NCI-H2196 (cell line): ENCODE data around the gene TLNRD1.
"Not testable (repeated sequence)": the region's sequence is repeated elsewhere in the genome, so short reads cannot be mapped to it uniquely, and the experiment has no call there.

ENCODE experiments used
- DNase-seq: peaks from one replicate; lab custom pipeline; 2025; ENCODE audit not compliant: unreplicated experiment; lab: John Stamatoyannopoulos, UW

TLNRD1 gene

GRCh38 chr15:81000624-81001151, at the start of gene TLNRD1:
TSS of gene TLNRD1 (plus strand) at chr15:81000923. CDS start at chr15:81002272, 1,349 bp downstream.
- DNase-seq: peak; percentile 66

- no peak for DNase-seq
These were observed 48.8 kb upstream of the TLNRD1 start for GRCh38 chr15:80951941-80952340.

GRCh38 chr15:80953001-80953952, 47.4 kb upstream of the TLNRD1 start:
- no peak for DNase-seq

DNA sequence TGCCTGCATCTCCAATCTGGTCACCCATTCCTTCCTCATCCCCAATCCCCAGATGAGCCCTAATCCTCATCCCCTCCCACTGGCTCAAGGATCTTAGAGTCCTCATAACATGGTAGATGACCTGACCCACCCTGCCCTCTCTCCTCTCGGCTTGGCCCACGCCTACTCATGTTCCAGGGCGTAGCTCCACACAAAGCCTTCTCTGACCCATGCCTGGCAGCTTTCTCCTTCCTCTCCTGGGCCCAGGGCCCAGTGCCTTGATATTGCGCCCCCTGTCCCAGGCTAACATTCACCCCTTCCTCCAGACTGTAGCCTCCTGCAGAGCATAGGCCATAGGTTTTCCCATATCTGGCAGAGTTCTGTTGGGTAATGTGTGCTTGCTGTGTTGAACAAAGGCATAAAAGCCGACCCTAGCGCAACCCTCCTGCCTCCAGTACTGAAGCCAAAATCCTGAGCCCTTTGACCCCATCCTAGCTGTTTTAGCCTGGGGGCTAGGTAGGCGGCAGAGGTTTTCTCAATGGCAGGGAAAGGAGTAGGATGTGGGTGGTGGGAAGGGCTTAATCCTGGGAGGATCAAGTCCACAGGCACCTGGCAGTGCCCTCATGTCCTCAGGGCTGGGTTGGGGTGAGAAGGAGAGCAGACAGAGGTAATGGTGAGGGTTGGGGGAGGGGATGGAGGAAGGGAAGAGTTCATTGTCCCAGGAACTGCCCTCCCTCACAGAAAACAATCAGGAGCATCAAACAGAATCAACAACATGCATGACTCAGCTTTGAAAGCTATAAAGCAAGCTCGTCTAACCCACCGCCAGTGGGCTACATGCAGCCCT, 46.6 kb upstream of the TLNRD1 start:
- no peak for DNase-seq

DNA sequence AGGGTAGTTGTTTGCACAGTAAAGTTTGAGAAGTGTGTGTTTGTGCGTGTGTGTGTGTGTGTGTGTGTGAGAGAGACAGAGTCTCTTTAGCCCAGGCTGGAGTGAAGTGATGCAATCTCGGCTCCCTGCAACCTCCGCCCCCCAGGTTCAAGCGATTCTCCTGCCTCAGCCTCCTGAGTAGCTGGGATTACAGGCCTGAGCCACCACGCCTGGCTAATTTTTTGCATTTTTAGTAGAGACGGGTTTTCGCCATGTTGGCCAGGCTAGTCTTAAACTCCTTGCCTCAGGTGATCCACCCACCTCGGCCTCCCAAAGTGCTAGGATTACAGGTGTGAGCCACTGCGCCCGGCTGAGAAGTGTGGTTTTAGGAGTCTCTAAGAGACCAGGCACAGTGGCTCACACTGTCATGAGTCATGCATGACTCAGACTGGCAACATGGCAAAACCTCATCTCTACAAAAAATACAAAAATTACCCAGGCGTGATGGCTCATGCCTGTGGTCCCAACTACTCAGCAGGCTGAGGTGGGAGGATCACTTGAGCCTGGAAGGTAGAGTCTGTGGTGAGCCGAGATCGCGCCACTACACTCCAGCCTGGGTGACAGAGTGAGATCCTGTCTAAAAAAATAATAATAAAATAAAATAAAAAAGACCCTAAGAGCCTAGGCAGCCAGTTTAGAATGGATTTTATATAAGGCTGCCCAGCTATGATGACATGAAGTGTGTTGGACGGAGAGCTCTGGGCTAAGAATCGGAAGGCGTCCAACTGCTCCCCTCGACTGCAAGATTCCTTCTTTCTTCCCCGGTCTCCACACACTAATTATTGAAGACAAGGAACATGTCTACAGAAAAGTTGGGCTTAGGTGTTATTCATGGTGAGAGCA, 44.9 kb upstream of the TLNRD1 start:
- not testable (repeated sequence) for DNase-seq

- DNase-seq: no peak
These were observed 43.2 kb upstream of the TLNRD1 start for GRCh38 chr15:80957556-80957955.

GRCh38 chr15:80957976-80958375, 42.7 kb upstream of the TLNRD1 start:
- DNase-seq: no peak

- no peak for DNase-seq
These were observed 41.8 kb upstream of the TLNRD1 start for GRCh38 chr15:80958818-80959495.

DNA sequence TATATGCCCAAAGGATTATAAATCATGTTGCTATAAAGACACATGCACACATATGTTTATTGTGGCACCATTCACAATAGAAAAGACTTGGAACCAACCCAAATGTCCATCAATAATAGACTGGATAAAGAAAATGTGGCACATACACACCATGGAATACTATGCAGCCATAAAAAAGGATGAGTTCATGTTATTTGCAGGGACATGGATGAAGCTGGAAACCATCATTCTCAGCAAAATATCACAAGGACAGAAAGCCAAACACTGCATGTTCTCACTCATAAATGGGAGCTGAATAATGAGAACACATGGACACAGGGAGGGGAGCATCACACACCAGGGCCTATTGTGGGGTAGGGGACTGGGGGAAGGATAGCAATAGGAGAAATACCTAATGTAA, 35.3 kb upstream of the TLNRD1 start:
- DNase-seq: not testable (repeated sequence)

DNA sequence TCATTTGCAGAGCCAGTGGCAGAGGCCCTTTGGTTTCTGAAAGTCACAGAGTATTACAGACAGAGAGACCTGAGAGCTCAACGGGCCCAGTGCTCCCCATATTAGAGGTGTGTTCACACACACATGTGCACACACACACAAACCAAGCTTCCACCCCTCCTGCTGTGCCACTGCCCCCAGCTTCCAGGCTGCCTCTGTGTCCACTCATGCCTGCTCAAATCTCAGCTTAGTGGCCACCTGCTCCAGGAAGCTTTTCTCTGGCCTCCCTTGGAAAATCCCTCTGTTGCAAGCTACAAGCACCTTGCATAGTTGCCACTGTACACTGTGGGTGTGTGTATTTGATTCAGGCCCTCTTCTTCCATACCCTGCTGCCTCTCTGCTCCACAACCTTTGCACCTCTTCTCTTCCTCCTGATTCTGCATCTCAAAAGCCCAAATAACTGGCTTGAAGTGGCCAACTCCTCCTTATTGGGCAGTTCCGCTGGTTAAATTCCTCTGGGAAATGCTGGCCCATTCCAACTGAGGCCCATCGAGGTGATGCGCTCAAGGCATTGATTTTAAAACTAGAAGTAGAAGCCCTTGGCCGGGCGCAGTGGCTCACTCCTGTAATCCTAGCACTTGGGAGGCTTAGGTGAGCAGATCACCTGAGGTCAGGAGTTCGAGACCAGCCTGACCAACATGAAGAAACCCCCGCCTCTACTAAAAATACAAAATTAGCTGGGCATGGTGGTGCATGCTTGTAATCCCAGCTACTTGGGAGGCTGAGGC, 34.1 kb upstream of the TLNRD1 start:
- no peak for DNase-seq

DNA sequence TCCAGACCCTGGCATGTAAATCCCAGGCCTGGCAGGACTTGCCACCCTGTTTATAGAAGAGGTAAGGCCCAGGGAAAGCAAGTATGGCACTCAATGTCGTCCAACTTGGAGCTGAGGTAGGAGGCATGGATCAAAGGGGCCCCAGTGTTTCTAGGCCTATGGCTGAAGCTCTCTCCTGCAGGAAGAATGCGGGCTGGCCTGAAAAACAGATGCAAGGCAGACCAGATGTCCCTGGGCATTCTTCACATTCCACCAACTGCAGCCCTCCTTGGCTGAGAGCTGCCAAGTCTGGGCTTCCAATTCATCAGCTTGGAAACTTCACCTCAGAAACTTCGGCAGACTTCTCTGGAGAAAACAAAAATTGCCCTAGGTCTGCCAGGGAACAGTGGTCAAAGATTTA, 33.3 kb upstream of the TLNRD1 start:
- no peak for DNase-seq

DNA sequence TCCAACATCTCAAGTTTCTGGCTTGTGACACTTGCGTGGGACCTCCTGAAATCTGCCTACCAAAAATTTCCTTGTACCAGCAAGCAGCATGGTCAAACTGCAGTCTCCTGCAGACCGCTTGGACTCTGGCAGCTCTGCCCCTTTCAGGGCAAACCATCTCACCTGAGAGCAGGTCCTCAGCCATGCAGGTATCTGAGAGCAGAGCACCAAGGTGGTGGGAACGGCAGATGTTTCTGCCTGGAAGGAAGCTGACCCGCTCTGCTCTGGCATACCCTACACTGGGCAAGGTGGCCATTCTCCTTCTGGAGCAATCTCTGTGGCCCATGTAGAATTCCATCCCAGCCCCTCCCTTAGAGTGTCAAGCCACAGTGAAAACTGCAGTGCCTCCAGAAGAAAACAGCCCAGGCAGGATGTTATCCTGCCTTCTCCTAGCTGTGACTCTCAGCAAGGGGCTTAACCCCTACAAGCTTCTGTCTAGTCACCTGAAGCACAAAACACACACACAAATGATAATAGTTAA, 32.7 kb upstream of the TLNRD1 start:
- DNase-seq: no peak

DNA sequence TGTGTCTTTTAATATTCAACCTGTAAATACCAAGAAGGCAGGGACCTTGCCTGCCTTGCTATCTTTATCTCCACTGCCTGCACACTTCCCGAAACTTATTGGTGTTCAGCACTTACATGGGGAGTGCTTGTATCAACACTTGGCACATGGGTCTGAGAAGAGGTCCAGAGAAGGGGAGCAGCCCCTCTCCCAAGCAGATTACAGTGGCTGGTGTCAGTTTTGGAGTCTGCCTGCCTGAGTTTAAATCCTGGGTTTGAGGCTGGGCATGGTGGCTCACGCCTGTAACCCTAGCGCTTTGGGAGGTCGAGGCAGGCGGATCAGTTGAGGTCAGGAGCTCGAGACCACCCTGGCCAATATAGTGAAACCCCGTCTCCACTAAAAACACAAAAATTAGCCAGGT, 31.4 kb upstream of the TLNRD1 start:
- DNase-seq: no peak

DNA sequence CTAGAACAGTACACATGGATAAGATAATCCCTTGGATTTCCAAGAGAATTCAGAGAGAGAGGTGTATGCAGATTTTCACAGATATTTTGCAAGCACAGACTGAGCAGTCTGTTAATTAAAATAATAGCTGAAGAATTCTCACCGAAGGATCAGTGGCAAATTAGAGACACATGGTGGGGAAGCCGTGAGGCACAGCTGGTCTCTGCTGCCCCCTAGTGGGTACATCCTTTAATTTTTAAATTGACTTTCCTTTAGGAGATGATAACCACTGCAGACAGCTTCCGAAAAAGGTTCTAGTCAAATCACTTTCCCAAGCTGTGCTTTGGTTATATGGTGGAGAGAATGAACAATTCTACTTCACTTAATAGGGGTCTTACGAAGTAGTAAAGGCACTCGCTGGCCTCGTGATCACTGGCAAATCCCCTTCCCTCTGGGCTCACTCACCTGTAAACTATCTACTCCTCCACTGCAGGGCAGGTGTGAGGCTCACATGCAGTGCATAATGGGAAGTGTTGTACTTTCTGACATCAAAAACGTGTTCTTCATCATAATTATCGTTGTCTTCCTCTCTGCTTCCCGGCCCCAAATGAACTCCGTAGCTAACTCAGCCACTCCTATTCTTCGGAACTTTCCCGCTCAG, 30.6 kb upstream of the TLNRD1 start:
- peak; percentile 54 for DNase-seq

DNA sequence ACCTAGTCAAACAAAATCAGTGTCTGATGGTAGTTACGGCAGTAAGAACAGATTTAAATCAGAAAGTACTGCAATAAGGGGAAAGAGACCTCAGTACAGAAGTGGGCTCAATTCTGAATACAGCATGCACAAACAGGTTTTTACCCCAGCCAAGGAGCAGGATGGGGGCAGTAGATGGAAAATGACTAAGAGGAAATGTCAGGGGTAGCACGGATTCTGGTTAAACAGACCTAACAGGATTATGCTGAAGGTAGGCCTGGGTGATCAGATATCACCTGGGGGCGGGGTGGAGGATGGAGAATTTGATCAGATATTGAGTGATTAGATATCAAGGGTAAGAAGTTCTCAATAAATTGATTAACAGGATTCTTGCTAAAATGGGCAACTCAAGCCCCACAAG, 30.1 kb upstream of the TLNRD1 start:
- DNase-seq: no peak

GRCh38 chr15:80971143-80971542, 29.6 kb upstream of the TLNRD1 start:
- no peak for DNase-seq

- DNase-seq: no peak
These were observed 28.4 kb upstream of the TLNRD1 start for GRCh38 chr15:80972276-80972675.

GRCh38 chr15:80974914-80975313, 25.8 kb upstream of the TLNRD1 start:
- no peak for DNase-seq

DNA sequence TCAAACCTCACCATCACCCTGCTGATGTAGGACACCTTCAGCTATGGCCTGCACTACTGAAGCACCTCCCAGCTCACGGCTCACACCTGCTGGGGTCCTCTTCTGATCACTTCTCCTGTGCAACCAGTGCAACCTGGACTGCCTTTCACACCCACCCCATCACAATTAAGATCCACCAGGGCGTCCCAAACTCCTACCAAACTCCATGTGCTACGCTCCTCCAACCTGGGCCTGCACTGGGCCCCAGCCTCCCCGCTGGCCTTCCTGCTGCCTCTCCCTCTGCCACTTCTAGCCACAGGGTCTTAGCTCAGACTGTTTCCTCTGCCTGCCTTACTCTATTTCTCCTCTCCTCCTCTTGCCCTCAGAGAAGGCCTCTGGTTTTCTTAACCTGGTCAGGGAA, 23.9 kb upstream of the TLNRD1 start:
- DNase-seq: no peak
